Transverse colon (tissue), 4 donors: ENCODE results near the gene C11orf42. TPM values are rescaled to one million over a fixed set of nuclear protein-coding genes. Genes with fewer than 3 reads are reported as not detected.

Experiments
- DNase-seq: peaks from one replicate; pipeline ENCODE4 v3.0.0-alpha.2; 2019
- H3K27ac ChIP-seq, 4 donors: fragments of 200-600 bp; sonication (generic); 2 replicates each; pipeline ENCODE4 v1.5.1; 2016 to 2018; ENCODE audit warnings: inconsistent platforms in 4 of 4
- H3K27me3 ChIP-seq: fragments of 200-600 bp; sonication (generic); 2 replicates; pipeline ENCODE4 v1.5.1; 2017; ENCODE audit warnings: inconsistent platforms
- H3K36me3 ChIP-seq, 4 donors: fragments of 200-600 bp; sonication (generic); 2 replicates each; pipeline ENCODE4 v1.5.1; 2017 to 2019; ENCODE audit warnings: inconsistent platforms in 4 of 4
- H3K4me1 ChIP-seq, 4 donors: fragments of 200-600 bp; sonication (generic); 2 replicates each; pipeline ENCODE4 v1.5.1; 2017 to 2020; ENCODE audit warnings: inconsistent platforms in 4 of 4
- H3K4me3 ChIP-seq, 4 donors: fragments of 200-600 bp; sonication (generic); 1 replicate in 1 of 4; 2 replicates in 3 of 4; pipeline versions ENCODE4 v1.5.1 to v1.6.1; 2017 to 2019; ENCODE audit warnings: inconsistent platforms in 4 of 4
- H3K9me3 ChIP-seq, 2 donors: fragments of 200-600 bp; sonication (generic); 2 replicates each; pipeline ENCODE4 v1.5.1; 2017 to 2019; ENCODE audit warnings: inconsistent platforms in 2 of 2
- EP300 ChIP-seq: sonication (generic); formaldehyde crosslinking; IDR thresholded peaks from one replicate; pipeline ENCODE4 v1.6.1; 2017; ENCODE audit warnings: antibody characterized with exemption, low read depth
- POLR2A ChIP-seq: fragments of 450-650 bp; IDR thresholded peaks from one replicate; pipeline ENCODE4 v1.6.1; 2016; ENCODE audit warnings: antibody characterized with exemption, mild to moderate bottlenecking, moderate library complexity
- POLR2AphosphoS5 ChIP-seq, 3 donors: sonication (generic); formaldehyde crosslinking; IDR thresholded peaks; one replicate each; pipeline ENCODE4 v1.6.1; 2016; ENCODE audit warnings: antibody characterized with exemption in 3 of 3
- WGBS, 2 donors: methylation state at CpG; one replicate each; pipeline ENCODE4 v1.1.5; 2018; ENCODE audit warnings: low coverage in 1 of 2; 5-methylcytosine and 5-hydroxymethylcytosine counted together
- in situ Hi-C, 4 donors: fragments of 200-750 bp; cut with MboI; loops; one replicate each; pipeline versions ENCODE4 v1.15.0 to v1.15.1; 2017; ENCODE audit warnings: low sequenced_read_pairs in 3 of 4, low pct_ligation_motif_present in 1 of 4, low pct_unique_long_range_greater_than_20kb in 1 of 4
- intact Hi-C: fragments of 100-400 bp; cut with DNase I; formaldehyde crosslinking; loops from one replicate; pipeline ENCODE4 v1.15.1; 2023; ENCODE audit warnings: low total_unique reads
- total RNA-seq, 4 donors: library from RNA; depleted of rRNA; stranded (reverse); fragments of >200 nt; gene quantifications; one replicate each; pipeline ENCODE4 v1.1.0, GENCODE V29; 2016
- TF ChIP-seq, protein P1 (sequence below), 5 experiments: fragments of 200-600 bp in 3 of 5; fragments of 450-650 bp in 2 of 5; sonication (generic) in 3 of 5; IDR thresholded peaks; 1 replicate in 2 of 5; 2 replicates in 3 of 5; pipeline ENCODE4 v1.5.1; 2016 to 2017; ENCODE audit warnings: antibody characterized with exemption in 5 of 5, inconsistent platforms in 3 of 5, mild to moderate bottlenecking in 2 of 5, moderate library complexity in 1 of 5

The C11orf42 gene
- total RNA-seq, 4 donors from 2014 or later = not detected

DNA sequence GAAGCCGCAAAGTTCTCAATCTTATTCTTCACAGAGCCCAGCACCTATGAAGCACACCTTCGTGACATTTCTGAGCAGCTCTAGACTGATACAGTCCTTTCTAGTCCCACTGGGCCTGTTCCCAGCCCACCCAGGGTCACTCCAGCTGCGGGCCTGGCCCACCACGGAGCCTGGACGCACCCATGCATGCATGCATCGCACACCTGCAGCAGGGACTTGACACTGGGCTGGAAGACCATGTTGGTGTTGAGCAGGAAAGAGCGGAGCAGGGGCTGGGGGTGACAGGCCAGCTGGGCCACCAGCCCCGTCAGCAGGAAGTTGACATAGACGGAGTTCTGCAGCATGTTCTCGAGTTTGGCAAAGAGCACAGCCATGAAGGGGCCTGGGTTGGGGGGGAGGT is 9.2 kb downstream of the C11orf42 start:
- Histone ChIP-seq H3K36me3 (peaks cover 0 to 82% (median 35%) of the 10 kb centered on the region in 4 donors), H3K9me3 (no peaks in the 10 kb centered on the region), H3K4me1 (peaks cover 0 to 3% (median 0%) of the 10 kb centered on the region in 4 donors), H3K27ac (no peak overlapping the region), H3K4me3 (no peak overlapping the region), H3K27me3 (no peaks in the 10 kb centered on the region)
- in situ Hi-C loops = no loop called here
- no peak for DNase-seq
- no peak for TF ChIP-seq POLR2A
- no peak for TF ChIP-seq POLR2AphosphoS5 (IDR thresholded peaks at IDR 0.05)
- TF ChIP-seq, protein P1, sequence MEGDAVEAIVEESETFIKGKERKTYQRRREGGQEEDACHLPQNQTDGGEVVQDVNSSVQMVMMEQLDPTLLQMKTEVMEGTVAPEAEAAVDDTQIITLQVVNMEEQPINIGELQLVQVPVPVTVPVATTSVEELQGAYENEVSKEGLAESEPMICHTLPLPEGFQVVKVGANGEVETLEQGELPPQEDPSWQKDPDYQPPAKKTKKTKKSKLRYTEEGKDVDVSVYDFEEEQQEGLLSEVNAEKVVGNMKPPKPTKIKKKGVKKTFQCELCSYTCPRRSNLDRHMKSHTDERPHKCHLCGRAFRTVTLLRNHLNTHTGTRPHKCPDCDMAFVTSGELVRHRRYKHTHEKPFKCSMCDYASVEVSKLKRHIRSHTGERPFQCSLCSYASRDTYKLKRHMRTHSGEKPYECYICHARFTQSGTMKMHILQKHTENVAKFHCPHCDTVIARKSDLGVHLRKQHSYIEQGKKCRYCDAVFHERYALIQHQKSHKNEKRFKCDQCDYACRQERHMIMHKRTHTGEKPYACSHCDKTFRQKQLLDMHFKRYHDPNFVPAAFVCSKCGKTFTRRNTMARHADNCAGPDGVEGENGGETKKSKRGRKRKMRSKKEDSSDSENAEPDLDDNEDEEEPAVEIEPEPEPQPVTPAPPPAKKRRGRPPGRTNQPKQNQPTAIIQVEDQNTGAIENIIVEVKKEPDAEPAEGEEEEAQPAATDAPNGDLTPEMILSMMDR (IDR thresholded peaks at IDR 0.05) = no peak
- no peak for TF ChIP-seq EP300
- intact Hi-C loops = no loop called here
- 96 to 100% methylated on average over 4 to 10 of the region's 10 CpGs for WGBS, 2 donors

DNA sequence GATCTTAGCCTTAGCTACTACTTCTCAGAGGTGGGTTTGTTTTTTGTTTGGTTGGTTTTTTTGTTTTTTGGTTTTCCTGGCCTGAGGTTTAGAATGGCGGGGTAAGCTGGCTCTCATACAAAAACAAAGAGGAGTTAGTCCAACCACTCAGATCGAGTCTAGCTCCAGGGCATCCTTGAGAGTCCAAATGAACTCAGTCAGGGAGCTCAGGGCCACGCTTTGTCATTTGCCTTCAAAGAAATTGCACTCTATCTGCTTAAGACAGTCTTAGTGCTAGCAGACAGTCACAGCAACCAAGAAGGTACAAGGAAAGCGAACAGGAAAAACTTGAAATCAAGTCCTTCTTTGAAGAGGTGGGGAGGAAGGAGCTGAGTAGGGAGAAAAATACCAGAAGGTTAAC is 11.1 kb downstream of the C11orf42 start:
- Histone ChIP-seq H3K9me3 (no peaks in the 10 kb centered on the region), H3K4me3 (no peak overlapping the region), H3K27me3 (no peaks in the 10 kb centered on the region), H3K36me3 (peaks cover 0 to 74% (median 36%) of the 10 kb centered on the region in 4 donors), H3K4me1 (peaks cover 0 to 12% (median 2%) of the 10 kb centered on the region in 4 donors), H3K27ac (no peak overlapping the region)
- TF ChIP-seq POLR2A (no peak), POLR2AphosphoS5 (IDR thresholded peaks at IDR 0.05) (no peak), EP300 (no peak)
- TF ChIP-seq, protein P1 (IDR thresholded peaks at IDR 0.05) = no peak
- 95 to 100% methylated on average over 4 of the region's 4 CpGs for WGBS, 2 donors
- DNase-seq = no peak
- in situ Hi-C loops = no loop called here
- intact Hi-C loops = no loop called here

DNA sequence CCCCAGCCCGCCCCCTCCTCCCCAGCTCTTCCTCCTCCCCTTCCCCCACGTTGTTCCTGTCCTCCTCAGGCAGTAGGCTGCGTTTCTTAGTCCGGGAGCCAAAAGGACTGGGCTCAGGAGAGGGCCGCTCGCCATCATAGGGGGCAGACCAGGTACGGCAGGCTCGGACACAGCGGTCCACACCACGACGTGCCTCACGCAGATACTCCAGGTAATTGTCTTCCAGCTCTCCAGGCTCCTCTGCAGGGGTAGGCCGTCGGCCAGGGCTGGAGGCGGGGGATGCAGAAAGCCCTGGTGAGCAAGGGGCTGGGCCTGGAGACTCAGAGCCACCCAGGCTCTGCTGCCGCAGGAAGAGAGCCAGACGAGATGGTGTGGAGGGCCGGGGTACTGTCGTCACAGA is 12.4 kb downstream of the C11orf42 start:
- intact Hi-C loops (no loop called here), in situ Hi-C loops (no loop called here)
- Histone ChIP-seq H3K27ac (no peak overlapping the region), H3K36me3 (peaks cover 0 to 80% (median 39%) of the 10 kb centered on the region in 4 donors), H3K27me3 (no peaks in the 10 kb centered on the region), H3K9me3 (no peaks in the 10 kb centered on the region), H3K4me1 (peaks cover 0 to 12% (median 2%) of the 10 kb centered on the region in 4 donors), H3K4me3 (no peak overlapping the region)
- TF ChIP-seq POLR2A = no peak
- TF ChIP-seq, protein P1 (IDR thresholded peaks at IDR 0.05) = no peak
- no peak for TF ChIP-seq POLR2AphosphoS5 (IDR thresholded peaks at IDR 0.05)
- TF ChIP-seq EP300 = no peak
- no peak for DNase-seq
- 92 to 97% methylated on average over 6 to 19 of the region's 19 CpGs for WGBS, 2 donors

DNA sequence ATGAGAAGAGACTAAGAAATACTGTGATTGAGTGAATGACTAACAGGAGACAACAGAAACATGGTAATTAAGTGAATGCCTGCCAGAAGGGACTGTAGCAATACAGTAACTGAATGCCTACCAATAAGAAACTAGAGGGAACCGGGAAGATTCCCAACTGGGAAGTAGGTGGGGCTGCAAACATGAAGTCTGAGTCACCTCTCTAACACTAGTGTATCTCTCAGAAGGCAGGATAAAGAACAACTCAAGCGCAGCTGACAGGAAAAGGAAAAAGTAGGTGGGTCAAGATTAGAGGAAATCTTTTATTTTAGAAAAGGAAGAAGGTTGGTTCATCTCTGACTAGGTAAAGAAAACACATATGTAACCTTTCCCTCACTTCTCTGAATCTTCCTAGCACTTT is 14.0 kb downstream of the C11orf42 start:
- no peaks in the 10 kb centered on the region for H3K27me3 ChIP-seq
- WGBS, 2 donors = 33 to 35% methylated on average over 2 of the region's 2 CpGs
- H3K36me3 ChIP-seq = peaks cover 0 to 93% (median 39%) of the 10 kb centered on the region in 4 donors
- peak overlapping the region in 3 of 4 donors; percentile 30 to 59 (median 54) for H3K27ac ChIP-seq
- peak; percentile 36 for DNase-seq
- no peak for TF ChIP-seq POLR2A
- no peak for TF ChIP-seq POLR2AphosphoS5 (IDR thresholded peaks at IDR 0.05)
- in situ Hi-C loops = no loop called here
- no peak overlapping the region for H3K4me3 ChIP-seq
- peaks cover 0 to 12% (median 2%) of the 10 kb centered on the region in 4 donors for H3K4me1 ChIP-seq
- intact Hi-C loops = no loop called here
- no peaks in the 10 kb centered on the region for H3K9me3 ChIP-seq

- no peak for DNase-seq
- intact Hi-C loops = no loop called here
- Histone ChIP-seq H3K9me3 (no peaks in the 10 kb centered on the region), H3K4me3 (no peak overlapping the region), H3K4me1 (peaks cover 6 to 53% (median 20%) of the 10 kb centered on the region in 4 donors), H3K27me3 (no peaks in the 10 kb centered on the region), H3K27ac (no peak overlapping the region), H3K36me3 (peaks cover 0 to 53% (median 21%) of the 10 kb centered on the region in 4 donors)
- in situ Hi-C loops = no loop called here
- TF ChIP-seq POLR2AphosphoS5 (IDR thresholded peaks at IDR 0.05) (no peak), POLR2A (no peak), EP300 (no peak)
- TF ChIP-seq, protein P1 (IDR thresholded peaks at IDR 0.05) = no peak
- 96 to 97% methylated on average over 13 to 17 of the region's 17 CpGs for WGBS, 2 donors
Measured at GRCh38 chr11:6223854-6224253, 18.5 kb downstream of the C11orf42 start.
